Measurements from ENCODE around the gene CACNA2D3.

GRCh38 chr3:54917862-54918261, 795.5 kb downstream of the CACNA2D3 start:
- TF ChIP-seq CTCF (conservative IDR thresholded peaks at IDR 0.05), result no peak
- TF ChIP-seq EZH2 (IDR thresholded peaks at IDR 0.05; ENCODE audit: low read depth), result no peak

Measured in PC-9 (cell line).